NCI-H226 (cell line): ENCODE data around the gene USP19.
A peak's percentile ranks its signal among the peaks of the same experiment; 100 is the strongest.

Experiments
- DNase-seq: peaks from one replicate; pipeline ENCODE4 v3.0.0-alpha.2; 2015

USP19 gene

GRCh38 chr3:49098429-49098828 is 22.2 kb downstream of the USP19 start:
- DNase-seq, result no peak

- peak; percentile 97 for DNase-seq
Observed at GRCh38 chr3:49093853-49094767, 26.5 kb downstream of the USP19 start, which contains the start of gene QRICH1. TSS of gene QRICH1 (minus strand) at chr3:49094071. CDS start at chr3:49077017, 17,054 bp downstream.

GRCh38 chr3:49092938-49093852 is 27.4 kb downstream of the USP19 start:
- peak; percentile 67 for DNase-seq

DNA sequence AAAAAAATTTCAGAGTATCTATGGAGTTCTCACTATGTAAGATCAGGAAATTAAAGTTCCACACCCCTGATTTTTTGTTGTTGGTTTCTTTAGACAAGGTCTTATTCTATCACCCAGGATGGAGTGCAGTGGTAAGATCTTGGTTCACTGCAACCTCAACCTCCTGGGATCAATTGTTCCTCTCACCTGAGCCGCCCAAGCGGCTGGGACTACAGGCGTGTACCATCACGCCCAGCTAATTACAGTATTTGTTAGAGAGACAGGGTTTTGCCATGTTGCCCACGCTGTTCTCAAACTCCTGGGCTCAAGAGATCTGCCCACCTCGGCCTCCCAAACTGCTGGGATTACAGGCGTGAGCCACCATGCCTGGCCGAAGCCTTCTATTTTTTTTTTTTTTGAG is 39.2 kb downstream of the USP19 start:
- no peak for DNase-seq

- no peak for DNase-seq
Observed at GRCh38 chr3:49079270-49079669, 41.4 kb downstream of the USP19 start.

- DNase-seq, result no peak
Observed at GRCh38 chr3:49076646-49077045, 44.0 kb downstream of the USP19 start.

GRCh38 chr3:49076116-49076515 is 44.5 kb downstream of the USP19 start:
- DNase-seq, result no peak
